Measurements from ENCODE around the gene GRM4.

GRM4 gene

GRCh38 chr6:34093206-34093605 lies 52.7 kb downstream of the GRM4 start:
- in situ Hi-C loops (cut with MboI; ENCODE audit: low sequenced_read_pairs), result no loop called here

DNA sequence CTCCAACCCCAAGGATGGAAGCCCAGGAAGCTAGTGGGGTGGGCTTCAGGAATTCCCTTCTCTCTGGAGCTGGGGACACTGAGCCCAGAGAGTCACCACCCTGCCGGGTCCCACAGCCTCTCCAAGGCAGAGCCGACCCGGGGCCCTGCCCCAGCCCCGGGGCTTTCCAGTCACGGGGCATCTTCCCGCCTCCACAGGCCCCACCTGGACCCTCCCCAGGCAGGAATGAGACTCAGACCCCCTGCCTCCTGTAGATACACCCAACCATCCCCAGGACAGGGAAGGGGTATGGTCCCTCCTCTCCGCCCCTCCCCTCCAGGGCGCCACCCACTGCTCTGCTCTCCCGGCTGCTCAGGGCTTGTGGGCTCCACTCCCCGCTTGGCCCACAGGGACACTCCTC lies 53.3 kb downstream of the GRM4 start:
- in situ Hi-C loops (cut with MboI; ENCODE audit: low sequenced_read_pairs), result no loop called here

GRCh38 chr6:34090935-34091334 lies 55.0 kb downstream of the GRM4 start:
- in situ Hi-C loops (cut with MboI; ENCODE audit: low sequenced_read_pairs), result no loop called here

- in situ Hi-C loops (cut with MboI; ENCODE audit: low sequenced_read_pairs), result no loop called here
Measured at GRCh38 chr6:34090529-34090928, 55.4 kb downstream of the GRM4 start.

GRCh38 chr6:34086558-34086957 lies 59.3 kb downstream of the GRM4 start:
- in situ Hi-C loops (cut with MboI; ENCODE audit: low sequenced_read_pairs), result no loop called here

GRCh38 chr6:34085453-34086170 lies 60.3 kb downstream of the GRM4 start:
- in situ Hi-C loops (cut with MboI; ENCODE audit: low sequenced_read_pairs), result no loop called here

DNA sequence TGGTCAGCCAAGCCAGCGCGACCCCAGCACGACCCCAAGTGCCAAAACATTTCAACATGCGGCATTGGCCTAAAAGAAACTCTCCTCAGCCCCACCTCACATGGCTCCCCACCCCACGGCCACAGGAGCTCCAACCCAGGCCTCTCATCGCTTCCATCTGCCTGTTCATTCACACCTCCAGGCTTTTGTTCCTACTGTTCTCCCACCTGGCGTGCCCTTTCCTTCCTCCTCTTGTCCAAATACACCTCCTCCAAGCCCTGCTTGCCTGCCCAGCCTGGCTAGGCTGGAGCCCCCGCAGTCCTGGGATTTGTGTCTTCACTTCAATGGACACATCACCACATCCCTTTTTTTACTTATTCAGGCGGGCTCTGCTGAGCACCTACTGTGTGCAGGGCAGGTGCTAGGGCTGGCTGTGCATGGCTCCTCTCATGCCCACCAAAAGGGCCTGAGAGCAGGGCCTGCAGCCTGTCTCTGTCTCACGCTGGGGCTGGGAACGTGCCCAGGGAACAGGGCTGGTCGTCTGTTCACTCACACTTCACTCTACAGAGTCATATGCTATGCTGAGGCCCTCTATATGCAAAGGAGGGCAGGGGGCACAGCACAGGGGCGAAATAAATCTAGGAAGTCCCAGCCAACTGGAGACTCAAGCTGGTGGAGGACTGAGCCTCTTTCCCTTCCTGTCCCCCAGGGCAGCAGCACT lies 61.1 kb downstream of the GRM4 start:
- in situ Hi-C loops (cut with MboI; ENCODE audit: low sequenced_read_pairs), result no loop called here

GRCh38 chr6:34082864-34083626 lies 62.8 kb downstream of the GRM4 start:
- in situ Hi-C loops (cut with MboI; ENCODE audit: low sequenced_read_pairs), result no loop called here

- in situ Hi-C loops (cut with MboI; ENCODE audit: low sequenced_read_pairs), result no loop called here
Measured at GRCh38 chr6:34082348-34082747, 63.5 kb downstream of the GRM4 start.

GRCh38 chr6:34080357-34080756 lies 65.5 kb downstream of the GRM4 start:
- in situ Hi-C loops (cut with MboI; ENCODE audit: low sequenced_read_pairs), result no loop called here

GRCh38 chr6:34079899-34080298 lies 66.0 kb downstream of the GRM4 start:
- in situ Hi-C loops (cut with MboI; ENCODE audit: low sequenced_read_pairs), result no loop called here

DNA sequence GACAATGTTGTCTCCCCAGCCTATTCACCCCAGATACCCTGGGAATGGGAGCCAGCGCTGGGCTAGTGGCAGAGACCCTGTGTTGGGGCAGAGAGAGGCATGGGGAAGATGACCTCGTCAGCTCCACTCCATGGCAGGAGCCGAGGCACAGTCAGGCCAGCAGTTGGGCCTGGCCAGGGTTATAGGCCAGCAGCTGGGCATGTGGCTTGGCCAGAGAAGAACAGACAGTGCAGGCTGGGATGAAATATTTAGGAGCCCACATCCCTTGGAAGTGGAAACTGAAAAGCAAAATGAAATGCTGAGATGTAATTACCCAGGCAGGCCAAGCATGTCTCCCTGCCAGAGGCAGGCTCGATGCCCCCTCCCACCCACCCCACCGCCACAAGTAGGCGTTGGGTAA lies 70.0 kb downstream of the GRM4 start:
- in situ Hi-C loops (cut with MboI; ENCODE audit: low sequenced_read_pairs), result no loop called here

- in situ Hi-C loops (cut with MboI; ENCODE audit: low sequenced_read_pairs), result no loop called here
Measured at GRCh38 chr6:34074064-34074742, 71.7 kb downstream of the GRM4 start.

DNA sequence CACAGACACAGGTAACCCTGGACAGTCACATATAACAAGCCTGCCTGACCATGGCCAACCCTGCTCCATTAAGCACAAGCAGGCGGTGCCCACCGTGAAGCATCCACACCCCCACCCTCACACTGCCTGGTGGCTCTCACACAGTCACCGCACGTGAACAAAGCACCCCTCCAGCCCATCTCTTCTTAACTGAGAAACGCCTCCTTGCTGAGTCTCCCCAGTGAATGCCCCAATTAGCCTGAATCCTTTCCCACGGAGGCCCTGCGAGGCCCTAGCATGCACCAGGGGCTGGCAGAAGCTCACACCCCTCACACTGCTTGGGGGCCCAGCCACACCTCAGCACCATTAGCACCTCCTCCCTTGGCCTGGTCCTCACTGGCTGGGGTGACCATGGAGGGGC lies 72.3 kb downstream of the GRM4 start:
- in situ Hi-C loops (cut with MboI; ENCODE audit: low sequenced_read_pairs), result no loop called here

- in situ Hi-C loops (cut with MboI; ENCODE audit: low sequenced_read_pairs), result no loop called here
Measured at GRCh38 chr6:34072727-34073126, 73.2 kb downstream of the GRM4 start.

DNA sequence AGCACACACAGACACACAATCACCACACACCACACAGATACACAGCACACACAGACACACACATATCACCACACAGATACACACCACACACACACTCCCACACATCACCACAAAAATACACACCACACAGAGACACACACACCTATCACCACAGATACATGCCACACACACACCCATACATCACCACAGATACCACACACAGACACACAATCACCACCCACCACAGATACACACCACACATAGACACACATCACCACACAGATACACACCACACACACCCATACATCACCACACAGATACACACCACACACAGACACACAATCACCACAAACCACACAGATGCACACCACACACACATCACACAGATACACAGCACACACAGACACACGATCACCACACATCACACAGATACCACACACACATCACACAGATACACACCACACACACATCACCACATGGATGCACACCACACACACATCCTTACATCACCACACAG lies 74.0 kb downstream of the GRM4 start:
- in situ Hi-C loops (cut with MboI; ENCODE audit: low sequenced_read_pairs), result no loop called here

DNA sequence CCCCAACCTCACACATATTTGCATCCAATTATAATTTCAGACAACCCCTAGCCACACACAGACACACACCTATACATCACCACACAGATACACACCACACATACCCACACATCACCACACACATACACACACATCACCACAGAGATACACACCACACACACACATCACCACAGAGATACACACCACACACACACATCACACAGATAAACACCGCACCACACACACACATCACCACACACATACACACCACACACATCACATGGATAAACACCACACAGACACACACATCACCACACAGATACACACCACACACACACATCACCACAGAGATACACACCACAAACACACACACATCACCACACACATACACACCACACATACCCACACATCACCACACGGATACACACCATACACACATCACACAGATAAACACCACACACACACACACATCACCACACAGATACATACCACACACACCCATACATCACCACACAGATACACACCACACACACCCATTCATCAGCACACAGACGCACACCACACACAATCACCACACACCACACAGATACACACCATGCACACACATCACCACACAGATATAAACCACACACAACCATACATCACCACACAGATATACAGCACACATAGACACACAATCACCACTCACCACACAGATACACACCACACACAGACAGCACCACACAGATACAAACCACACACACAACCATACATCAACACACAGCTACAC lies 74.6 kb downstream of the GRM4 start:
- in situ Hi-C loops (cut with MboI; ENCODE audit: low sequenced_read_pairs), result no loop called here

DNA sequence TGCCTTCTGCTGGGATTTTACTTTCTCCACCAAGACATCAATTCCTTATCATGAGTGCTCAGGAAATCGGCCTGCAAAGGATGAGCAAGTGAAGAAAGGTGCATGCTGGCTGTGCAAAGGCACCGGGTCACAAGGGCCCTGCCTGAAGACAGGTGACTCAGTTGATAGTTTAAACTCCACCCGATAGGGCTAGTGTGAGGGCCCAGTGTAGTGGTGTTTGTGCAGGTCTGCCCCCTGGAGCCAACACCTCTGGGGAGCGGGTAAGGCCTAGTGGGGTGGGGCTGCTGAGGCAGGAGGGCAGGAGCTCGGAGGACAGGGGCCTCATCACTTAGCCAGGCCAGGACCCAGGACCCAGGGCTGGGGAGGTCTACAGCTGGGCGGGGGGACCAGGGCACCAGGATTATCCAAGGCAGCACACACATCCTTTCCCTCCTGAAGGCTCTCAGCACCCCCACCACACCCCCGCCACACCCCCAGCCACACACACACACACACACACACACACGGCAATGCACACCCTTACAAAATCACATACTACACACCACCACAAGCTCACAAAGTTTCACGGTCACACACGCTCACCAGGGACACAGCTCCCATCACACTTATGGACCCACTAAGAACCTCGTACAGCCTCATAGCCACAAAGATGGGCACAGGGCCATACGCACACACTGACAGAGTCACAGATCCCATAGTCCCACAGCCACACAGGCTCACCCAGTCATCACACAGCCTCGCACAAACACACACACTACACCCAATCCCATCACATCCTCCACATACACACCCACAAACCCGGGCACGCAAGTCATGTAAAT lies 75.4 kb downstream of the GRM4 start:
- in situ Hi-C loops (cut with MboI; ENCODE audit: low sequenced_read_pairs), result no loop called here

GRCh38 chr6:34068462-34069044 lies 77.3 kb downstream of the GRM4 start:
- in situ Hi-C loops (cut with MboI; ENCODE audit: low sequenced_read_pairs), result no loop called here
